ENCODE measurements around the gene SAT2. TPM values are rescaled to one million over a fixed set of nuclear protein-coding genes. Genes with fewer than 3 reads are reported as not detected.

Gene SAT2
- polyA plus RNA-seq, 1 donor (not counting 4 experiments of a cell fraction or from before 2014, with no cell fraction given), result 23.5 TPM

GRCh38 chr17:7613769-7614424 is 13.7 kb downstream of the SAT2 start:
- TF ChIP-seq, protein P1, sequence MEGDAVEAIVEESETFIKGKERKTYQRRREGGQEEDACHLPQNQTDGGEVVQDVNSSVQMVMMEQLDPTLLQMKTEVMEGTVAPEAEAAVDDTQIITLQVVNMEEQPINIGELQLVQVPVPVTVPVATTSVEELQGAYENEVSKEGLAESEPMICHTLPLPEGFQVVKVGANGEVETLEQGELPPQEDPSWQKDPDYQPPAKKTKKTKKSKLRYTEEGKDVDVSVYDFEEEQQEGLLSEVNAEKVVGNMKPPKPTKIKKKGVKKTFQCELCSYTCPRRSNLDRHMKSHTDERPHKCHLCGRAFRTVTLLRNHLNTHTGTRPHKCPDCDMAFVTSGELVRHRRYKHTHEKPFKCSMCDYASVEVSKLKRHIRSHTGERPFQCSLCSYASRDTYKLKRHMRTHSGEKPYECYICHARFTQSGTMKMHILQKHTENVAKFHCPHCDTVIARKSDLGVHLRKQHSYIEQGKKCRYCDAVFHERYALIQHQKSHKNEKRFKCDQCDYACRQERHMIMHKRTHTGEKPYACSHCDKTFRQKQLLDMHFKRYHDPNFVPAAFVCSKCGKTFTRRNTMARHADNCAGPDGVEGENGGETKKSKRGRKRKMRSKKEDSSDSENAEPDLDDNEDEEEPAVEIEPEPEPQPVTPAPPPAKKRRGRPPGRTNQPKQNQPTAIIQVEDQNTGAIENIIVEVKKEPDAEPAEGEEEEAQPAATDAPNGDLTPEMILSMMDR (optimal IDR thresholded peaks at IDR 0.05 in 1 of 3, IDR thresholded peaks at IDR 0.05 in 1 of 3, conservative IDR thresholded peaks at IDR 0.05 in 1 of 3; ENCODE audit: extremely low read depth in 1 of 3, insufficient read depth in 2 of 3, low read length in 3 of 3), result peak in 1 of 3 experiments; percentile 43
- no peak for TF ChIP-seq EZH2 (IDR thresholded peaks at IDR 0.05; ENCODE audit: low read length)
- peak overlapping the region; percentile 87 for H3K9ac ChIP-seq (ENCODE audit: control insufficient read depth, extremely low read depth, insufficient read depth, low read length)
- H3K79me2 ChIP-seq (ENCODE audit: control insufficient read depth, insufficient read depth, low read length), result peaks cover 53% of the 10 kb centered on the region
- H2AFZ ChIP-seq (ENCODE audit: control insufficient read depth, low read length), result peak overlapping the region; percentile 25
- H3K4me3 ChIP-seq (ENCODE audit: control insufficient read depth in 2 of 3, extremely low read depth in 1 of 3, insufficient read depth in 2 of 3, low read depth in 1 of 3, low read length in 3 of 3), result peak overlapping the region; percentile 61 to 88 (median 81)
- H3K4me2 ChIP-seq (ENCODE audit: control insufficient read depth, extremely low read depth, insufficient read depth, low read depth, low read length), result peak overlapping the region; percentile 99
- dilution Hi-C loops (cut with MboI; ENCODE audit: extremely low pct_ligation_motif_present, low sequenced_read_pairs), result no loop called here
- DNase-seq (ENCODE audit: low read depth, low spot score) (no peak), FAIRE-seq (peak; percentile 67)
- peaks cover 20% of the 10 kb centered on the region for H3K4me1 ChIP-seq (ENCODE audit: control insufficient read depth, extremely low read depth, insufficient read depth, low read length)
- no peaks in the 10 kb centered on the region for H3K9me1 ChIP-seq (ENCODE audit: control insufficient read depth, extremely low read depth, insufficient read depth, low read length)
- H3K27ac ChIP-seq (ENCODE audit: control insufficient read depth, insufficient read depth, low read length), result peak overlapping the region; percentile 87
- H3K36me3 ChIP-seq (ENCODE audit: control insufficient read depth in 2 of 2, extremely low read depth in 1 of 2, insufficient read depth in 2 of 2, low read length in 2 of 2), result peaks cover 0 to 9% of the 10 kb centered on the region in 2 experiments
- H3K9me3 ChIP-seq (ENCODE audit: control insufficient read depth, low read depth, low read length), result no peaks in the 10 kb centered on the region
- H3K27me3 ChIP-seq (ENCODE audit: control insufficient read depth, extremely low read depth, insufficient read depth, low read length), result no peaks in the 10 kb centered on the region
- H4K20me1 ChIP-seq (ENCODE audit: control insufficient read depth, extremely low read depth, insufficient read depth, low read length), result peaks cover 3% of the 10 kb centered on the region

DNA sequence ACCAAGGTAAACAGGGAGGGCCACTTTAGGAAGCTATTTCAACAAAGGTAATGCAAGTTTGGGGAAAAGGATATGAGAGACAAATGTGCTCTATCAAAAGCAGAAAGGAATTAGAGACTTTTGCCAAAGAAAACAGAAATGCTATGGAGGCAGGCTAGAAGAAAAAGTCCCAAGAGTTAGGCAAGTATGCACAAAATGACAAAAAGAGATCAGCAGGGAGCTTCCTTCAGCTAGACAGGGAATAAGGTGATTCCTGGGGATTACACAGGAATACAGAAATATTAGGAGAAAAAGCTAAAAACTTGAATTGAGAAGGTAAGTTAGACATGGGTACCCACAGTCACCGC is 15.4 kb downstream of the SAT2 start:
- Histone ChIP-seq H2AFZ (ENCODE audit: control insufficient read depth, low read length) (no peak overlapping the region), H3K9me3 (ENCODE audit: control insufficient read depth, low read depth, low read length) (no peaks in the 10 kb centered on the region), H3K27me3 (ENCODE audit: control insufficient read depth, extremely low read depth, insufficient read depth, low read length) (no peaks in the 10 kb centered on the region), H3K36me3 (ENCODE audit: control insufficient read depth in 2 of 2, extremely low read depth in 1 of 2, insufficient read depth in 2 of 2, low read length in 2 of 2) (peaks cover 0 to 9% of the 10 kb centered on the region in 2 experiments), H3K4me1 (ENCODE audit: control insufficient read depth, extremely low read depth, insufficient read depth, low read length) (peaks cover 20% of the 10 kb centered on the region), H3K9ac (ENCODE audit: control insufficient read depth, extremely low read depth, insufficient read depth, low read length) (no peak overlapping the region), H3K79me2 (ENCODE audit: control insufficient read depth, insufficient read depth, low read length) (peaks cover 66% of the 10 kb centered on the region), H3K9me1 (ENCODE audit: control insufficient read depth, extremely low read depth, insufficient read depth, low read length) (no peaks in the 10 kb centered on the region), H3K27ac (ENCODE audit: control insufficient read depth, insufficient read depth, low read length) (no peak overlapping the region), H3K4me3 (ENCODE audit: control insufficient read depth in 2 of 3, extremely low read depth in 1 of 3, insufficient read depth in 2 of 3, low read depth in 1 of 3, low read length in 3 of 3) (peak overlapping the region in 2 of 3 experiments; percentile 2), H3K4me2 (ENCODE audit: control insufficient read depth, extremely low read depth, insufficient read depth, low read depth, low read length) (peak overlapping the region; percentile 4), H4K20me1 (ENCODE audit: control insufficient read depth, extremely low read depth, insufficient read depth, low read length) (peaks cover 3% of the 10 kb centered on the region)
- FAIRE-seq (no peak), DNase-seq (ENCODE audit: low read depth, low spot score) (no peak)
- TF ChIP-seq, protein P1 (optimal IDR thresholded peaks at IDR 0.05 in 1 of 3, IDR thresholded peaks at IDR 0.05 in 1 of 3, conservative IDR thresholded peaks at IDR 0.05 in 1 of 3; ENCODE audit: extremely low read depth in 1 of 3, insufficient read depth in 2 of 3, low read length in 3 of 3), result no peak
- TF ChIP-seq EZH2 (IDR thresholded peaks at IDR 0.05; ENCODE audit: low read length), result no peak
- dilution Hi-C loops (cut with MboI; ENCODE audit: extremely low pct_ligation_motif_present, low sequenced_read_pairs), result no loop called here

Measured in keratinocyte (primary cell).